Hematopoietic multipotent progenitor cell treated with erythropoietin and hydrocortisone succinate and interleukin-3 and kit ligand, for 15 days (in vitro differentiated cells): ENCODE results near the gene SERPINA7.
"Not testable (repeated sequence)": the region's sequence is repeated elsewhere in the genome, so short reads cannot be mapped to it uniquely, and the experiment has no call there.

Experiments
- DNase-seq: peaks from one replicate; pipeline ENCODE4 v3.0.0-alpha.2; 2015; ENCODE audit warnings: low spot score

The SERPINA7 gene

GRCh38 chrX:106038625-106039024, at the start of gene SERPINA7:
SERPINA7 (minus strand) TSS chrX:106038727; CDS start chrX:106037058, 1,669 bp downstream.
- no peak for DNase-seq

- DNase-seq, result no peak
Observed at GRCh38 chrX:106069048-106069447, 30.5 kb upstream of the SERPINA7 start.

GRCh38 chrX:106050054-106050453, 11.5 kb upstream of the SERPINA7 start:
- DNase-seq, result no peak

- no peak for DNase-seq
Observed at GRCh38 chrX:106042296-106042695, 3.8 kb upstream of the SERPINA7 start.

- DNase-seq, result no peak
Observed at GRCh38 chrX:106040861-106041260, 2.3 kb upstream of the SERPINA7 start.

GRCh38 chrX:106039920-106040319, 1.4 kb upstream of the SERPINA7 start:
- DNase-seq, result no peak

- no peak for DNase-seq
Observed at GRCh38 chrX:106037835-106038473, 573 bp downstream of the SERPINA7 start.

GRCh38 chrX:106036716-106037115, 1.8 kb downstream of the SERPINA7 start:
- DNase-seq, result no peak

GRCh38 chrX:106035064-106035463, 3.5 kb downstream of the SERPINA7 start:
- no peak for DNase-seq

- DNase-seq, result no peak
Observed at GRCh38 chrX:106023947-106024346, 14.6 kb downstream of the SERPINA7 start.

- DNase-seq, result no peak
Observed at GRCh38 chrX:106022238-106022637, 16.3 kb downstream of the SERPINA7 start.

- DNase-seq, result no peak
Observed at GRCh38 chrX:106014119-106014775, 24.3 kb downstream of the SERPINA7 start.

- no peak for DNase-seq
Observed at GRCh38 chrX:106009145-106009544, 29.4 kb downstream of the SERPINA7 start.

- DNase-seq, result no peak
Observed at GRCh38 chrX:106007815-106008214, 30.7 kb downstream of the SERPINA7 start.

GRCh38 chrX:106005684-106006083, 32.8 kb downstream of the SERPINA7 start:
- DNase-seq, result no peak

- not testable (repeated sequence) for DNase-seq
Observed at GRCh38 chrX:106000609-106001008, 37.9 kb downstream of the SERPINA7 start.

- DNase-seq, result no peak
Observed at GRCh38 chrX:106000203-106000602, 38.3 kb downstream of the SERPINA7 start.

GRCh38 chrX:105999294-105999693, 39.2 kb downstream of the SERPINA7 start:
- no peak for DNase-seq

GRCh38 chrX:105988487-105988886, 50.0 kb downstream of the SERPINA7 start:
- DNase-seq, result not testable (repeated sequence)
